Measurements from ENCODE around the gene YDJC. TPM values are rescaled to one million over a fixed set of nuclear protein-coding genes. Genes with fewer than 3 reads are reported as not detected.
A peak's percentile ranks its signal among the peaks of the same experiment; 100 is the strongest.

YDJC gene
- total RNA-seq, 1 donor from 2014 or later = 25.8 TPM

DNA sequence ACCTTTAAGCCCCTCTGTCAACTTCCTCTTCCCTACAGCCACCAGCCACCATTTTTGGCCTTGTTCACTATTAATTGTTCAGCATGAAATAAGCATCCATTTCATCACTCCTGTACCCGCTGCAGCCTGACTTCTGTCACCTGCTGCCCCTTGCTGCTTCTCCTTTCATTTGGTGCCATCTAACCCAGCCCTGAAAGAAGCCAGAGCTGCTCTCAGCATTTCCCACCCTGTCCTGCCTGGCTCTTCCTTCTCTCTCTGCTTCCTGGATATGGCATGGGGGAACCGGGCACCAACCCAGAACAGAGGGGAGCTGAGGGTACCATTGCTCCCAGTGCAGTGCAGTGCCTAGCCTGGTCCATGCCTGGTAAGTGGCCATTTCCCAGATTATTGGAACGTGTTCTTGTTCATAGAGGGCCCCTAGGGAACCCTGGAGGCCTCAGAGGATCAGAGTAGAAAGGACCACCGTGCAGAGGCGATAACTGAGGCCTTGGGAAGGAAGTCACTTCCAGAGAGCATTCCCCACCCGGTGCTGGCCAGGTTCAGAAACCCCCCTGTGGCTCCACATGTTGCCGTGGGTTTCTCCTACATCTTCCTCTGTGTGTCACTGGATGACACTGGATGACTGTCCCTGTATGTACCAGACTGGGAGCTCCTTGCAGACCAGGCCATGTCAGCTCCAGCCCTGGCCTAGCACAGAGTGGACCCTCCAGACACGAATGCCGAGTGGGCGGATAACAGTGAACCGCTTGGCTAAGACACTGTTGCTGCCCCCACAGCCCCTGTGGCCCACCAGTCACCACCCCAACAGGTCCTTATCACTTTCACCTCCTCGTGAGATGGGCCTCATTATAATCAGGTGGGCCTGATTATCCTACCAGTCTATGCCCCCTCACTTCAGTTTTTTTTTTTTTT lies 4.7 kb downstream of the YDJC start:
- DNase-seq (ENCODE audit: low spot score in 2 of 2, unreplicated experiment in 2 of 2) = no peak
- H3K27ac Mint-ChIP-seq = peak overlapping the region; percentile 58
- peaks cover 7% of the 10 kb centered on the region for H3K36me3 Mint-ChIP-seq
- no peak overlapping the region for H3K4me3 Mint-ChIP-seq
- TF ChIP-seq, protein P1, sequence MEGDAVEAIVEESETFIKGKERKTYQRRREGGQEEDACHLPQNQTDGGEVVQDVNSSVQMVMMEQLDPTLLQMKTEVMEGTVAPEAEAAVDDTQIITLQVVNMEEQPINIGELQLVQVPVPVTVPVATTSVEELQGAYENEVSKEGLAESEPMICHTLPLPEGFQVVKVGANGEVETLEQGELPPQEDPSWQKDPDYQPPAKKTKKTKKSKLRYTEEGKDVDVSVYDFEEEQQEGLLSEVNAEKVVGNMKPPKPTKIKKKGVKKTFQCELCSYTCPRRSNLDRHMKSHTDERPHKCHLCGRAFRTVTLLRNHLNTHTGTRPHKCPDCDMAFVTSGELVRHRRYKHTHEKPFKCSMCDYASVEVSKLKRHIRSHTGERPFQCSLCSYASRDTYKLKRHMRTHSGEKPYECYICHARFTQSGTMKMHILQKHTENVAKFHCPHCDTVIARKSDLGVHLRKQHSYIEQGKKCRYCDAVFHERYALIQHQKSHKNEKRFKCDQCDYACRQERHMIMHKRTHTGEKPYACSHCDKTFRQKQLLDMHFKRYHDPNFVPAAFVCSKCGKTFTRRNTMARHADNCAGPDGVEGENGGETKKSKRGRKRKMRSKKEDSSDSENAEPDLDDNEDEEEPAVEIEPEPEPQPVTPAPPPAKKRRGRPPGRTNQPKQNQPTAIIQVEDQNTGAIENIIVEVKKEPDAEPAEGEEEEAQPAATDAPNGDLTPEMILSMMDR (IDR thresholded peaks at IDR 0.05; ENCODE audit: unreplicated experiment) = no peak
- no peaks in the 10 kb centered on the region for H3K27me3 Mint-ChIP-seq (ENCODE audit: low read depth)
- peaks cover 9% of the 10 kb centered on the region for H3K4me1 Mint-ChIP-seq
- no peaks in the 10 kb centered on the region for H3K9me3 Mint-ChIP-seq

DNA sequence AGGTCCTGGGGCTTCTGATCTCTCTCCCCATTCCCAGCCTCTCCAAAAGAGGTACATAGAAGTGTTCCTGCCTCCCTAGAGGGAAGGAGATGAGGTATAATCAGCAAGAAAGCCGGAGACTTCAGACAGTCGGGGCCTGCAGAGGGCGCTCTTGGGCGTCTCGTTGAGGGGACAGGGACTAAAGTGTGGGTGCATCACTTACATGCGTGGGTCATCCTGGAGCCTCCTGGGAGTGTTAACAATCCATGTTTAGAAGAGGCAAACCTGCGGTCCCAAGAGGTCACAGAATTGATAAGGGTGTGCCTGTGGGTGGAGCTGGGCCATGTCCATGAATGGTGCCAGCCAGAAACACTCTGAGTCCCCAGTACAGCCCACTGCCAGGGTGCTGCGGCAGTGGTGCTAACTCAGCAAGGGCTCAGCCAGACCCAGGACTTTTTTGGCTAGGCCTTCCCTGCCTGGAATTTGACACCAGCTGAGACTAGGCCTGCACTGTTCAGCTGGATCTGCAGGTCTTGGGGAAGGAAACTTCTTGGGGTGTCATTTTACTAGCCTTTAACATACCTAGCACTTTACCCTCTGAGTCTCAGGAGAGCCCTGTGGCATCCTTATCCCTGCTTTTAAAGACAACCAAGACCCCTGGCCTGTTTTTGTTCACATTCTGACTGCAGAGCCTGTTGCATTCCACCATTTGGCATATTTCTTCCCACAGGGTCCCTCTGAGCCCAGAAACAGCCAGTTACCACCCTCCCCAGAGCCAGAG lies 5.5 kb downstream of the YDJC start:
- Mint-ChIP-seq H3K36me3 (peaks cover 7% of the 10 kb centered on the region), H3K27ac (peak overlapping the region; percentile 58), H3K9me3 (no peaks in the 10 kb centered on the region), H3K4me3 (no peak overlapping the region), H3K27me3 (ENCODE audit: low read depth) (no peaks in the 10 kb centered on the region), H3K4me1 (peaks cover 9% of the 10 kb centered on the region)
- TF ChIP-seq, protein P1 (IDR thresholded peaks at IDR 0.05; ENCODE audit: unreplicated experiment) = no peak
- no peak for DNase-seq (ENCODE audit: low spot score in 2 of 2, unreplicated experiment in 2 of 2)

DNA sequence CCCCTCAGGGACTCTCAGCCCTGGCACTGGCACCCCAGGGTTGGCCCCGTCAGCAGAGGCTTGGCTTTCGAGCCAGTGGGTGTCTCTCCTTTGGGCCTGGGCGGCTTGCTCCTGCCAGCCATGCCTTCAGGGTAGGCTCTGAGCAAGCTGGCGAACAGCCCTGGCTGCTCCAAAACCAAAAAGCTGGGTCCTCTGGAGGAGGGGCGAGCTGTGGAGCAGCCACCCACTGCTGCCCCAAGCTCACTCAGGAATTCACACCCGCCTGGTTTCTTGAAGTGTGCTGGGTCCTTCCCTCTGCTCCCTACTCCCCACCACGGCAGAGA lies 6.2 kb downstream of the YDJC start:
- Mint-ChIP-seq H3K27me3 (ENCODE audit: low read depth) (no peaks in the 10 kb centered on the region), H3K4me1 (peaks cover 7% of the 10 kb centered on the region), H3K27ac (no peak overlapping the region), H3K36me3 (peaks cover 7% of the 10 kb centered on the region), H3K4me3 (no peak overlapping the region), H3K9me3 (no peaks in the 10 kb centered on the region)
- DNase-seq (ENCODE audit: low spot score in 2 of 2, unreplicated experiment in 2 of 2) = no peak
- TF ChIP-seq, protein P1 (IDR thresholded peaks at IDR 0.05; ENCODE audit: unreplicated experiment) = no peak

DNA sequence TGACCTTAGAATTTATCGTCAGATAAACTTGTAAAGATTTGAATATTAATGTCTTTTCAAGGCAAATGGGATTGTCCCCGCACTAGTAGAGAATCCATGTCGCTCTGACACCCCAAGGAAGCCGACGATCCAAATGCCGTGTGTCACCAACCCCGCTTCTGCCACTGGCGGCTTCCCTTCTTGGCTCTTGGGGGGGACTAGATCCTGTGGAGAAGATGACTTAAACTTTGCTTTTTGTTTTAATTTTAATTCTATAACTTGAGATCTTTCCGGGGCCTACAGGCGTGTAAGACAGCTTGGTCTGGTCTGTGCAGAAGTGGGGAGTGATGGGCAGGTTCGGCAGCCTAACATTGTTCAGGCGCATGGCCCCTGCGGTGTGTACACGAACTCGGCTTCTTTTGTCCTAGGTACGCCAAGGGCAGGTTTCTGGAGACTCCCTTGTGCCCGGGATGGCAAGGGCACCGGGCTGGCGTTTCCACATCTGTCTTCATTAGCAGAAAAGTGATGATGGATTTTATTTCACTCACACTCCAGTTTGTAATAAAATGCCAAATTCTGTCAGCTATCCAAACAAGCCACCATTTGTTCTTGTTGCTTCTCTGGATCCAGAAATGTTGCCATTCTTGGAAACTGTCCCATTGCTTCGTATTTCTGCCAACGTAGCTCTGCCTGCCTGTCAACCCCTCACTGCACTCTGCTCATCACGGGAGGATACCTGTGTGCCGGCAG lies 6.7 kb downstream of the YDJC start:
- H3K9me3 Mint-ChIP-seq = no peaks in the 10 kb centered on the region
- H3K36me3 Mint-ChIP-seq = peaks cover 4% of the 10 kb centered on the region
- DNase-seq (ENCODE audit: low spot score in 2 of 2, unreplicated experiment in 2 of 2) = no peak
- H3K4me1 Mint-ChIP-seq = peaks cover 4% of the 10 kb centered on the region
- no peak overlapping the region for H3K27ac Mint-ChIP-seq
- no peaks in the 10 kb centered on the region for H3K27me3 Mint-ChIP-seq (ENCODE audit: low read depth)
- TF ChIP-seq, protein P1 (IDR thresholded peaks at IDR 0.05; ENCODE audit: unreplicated experiment) = no peak
- H3K4me3 Mint-ChIP-seq = no peak overlapping the region

DNA sequence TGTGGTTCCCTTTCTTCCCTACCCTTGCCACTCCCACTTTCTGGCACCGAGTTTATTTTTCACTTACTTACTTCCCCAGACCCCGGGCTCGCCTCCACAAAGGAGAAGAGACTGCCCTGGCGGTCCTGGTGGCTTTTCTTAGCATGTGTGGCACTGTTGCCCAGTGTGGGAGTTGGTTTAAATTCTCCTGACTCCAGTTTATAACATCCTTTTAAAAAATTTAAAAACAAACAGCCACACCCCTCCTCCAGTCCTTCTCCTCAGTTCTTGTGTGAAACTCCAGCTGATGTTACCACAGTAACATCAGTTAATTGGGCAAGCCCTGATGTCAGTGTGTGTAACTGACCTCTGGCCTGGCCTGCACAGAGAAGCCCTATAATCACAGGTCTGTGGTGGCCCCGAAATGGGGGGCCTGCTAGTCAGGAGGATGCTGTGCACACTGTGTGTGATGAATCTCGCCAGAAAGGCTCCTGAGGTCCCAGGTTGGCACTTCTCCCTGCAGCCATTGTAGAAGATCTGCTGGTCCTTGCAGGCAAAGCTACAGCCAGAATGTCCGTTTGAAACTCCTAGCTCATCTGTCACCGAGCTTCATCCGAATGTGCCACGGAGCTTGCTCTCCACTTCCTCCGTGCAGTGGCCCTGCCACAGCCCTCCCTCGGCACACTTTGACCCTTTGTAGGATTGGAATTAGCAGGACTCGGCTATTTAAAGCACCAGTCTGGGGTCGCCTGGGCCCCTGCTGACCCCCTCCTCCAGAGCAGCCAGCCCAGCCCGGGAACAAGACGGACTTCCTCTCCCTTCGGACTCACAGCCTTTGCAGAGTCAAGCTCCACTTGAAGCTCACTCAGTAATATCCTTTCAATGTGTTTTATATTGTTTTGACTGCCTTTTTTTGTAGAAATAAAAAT lies 7.6 kb downstream of the YDJC start:
- H3K27me3 Mint-ChIP-seq (ENCODE audit: low read depth) = no peaks in the 10 kb centered on the region
- no peaks in the 10 kb centered on the region for H3K36me3 Mint-ChIP-seq
- no peak for DNase-seq (ENCODE audit: low spot score in 2 of 2, unreplicated experiment in 2 of 2)
- peak overlapping the region; percentile 17 for H3K27ac Mint-ChIP-seq
- H3K9me3 Mint-ChIP-seq = no peaks in the 10 kb centered on the region
- H3K4me3 Mint-ChIP-seq = no peak overlapping the region
- H3K4me1 Mint-ChIP-seq = no peaks in the 10 kb centered on the region
- TF ChIP-seq, protein P1 (IDR thresholded peaks at IDR 0.05; ENCODE audit: unreplicated experiment) = no peak
